Fibroblast of villous mesenchyme (primary cell): ENCODE data around the gene PSMA6. TPM values are rescaled to one million over a fixed set of nuclear protein-coding genes. Genes with fewer than 3 reads are reported as not detected.

Experiments
- DNase-seq: peaks from one replicate; pipeline ENCODE4 v3.0.0-alpha.2; 2010; ENCODE audit warnings: low read depth
- H3K4me3 ChIP-seq: 2 replicates; pipeline ENCODE4 v1.5.1; 2011; ENCODE audit warnings: low read depth, mild to moderate bottlenecking, low read length
- total RNA-seq: library from RNA; depleted of rRNA; stranded (reverse); fragments of >200 nt; gene quantifications from 2 replicates; pipeline ENCODE4 v1.2.3, GENCODE V29; 2012
- TF ChIP-seq, protein P1 (sequence below): IDR thresholded peaks from 2 replicates; pipeline ENCODE4 v1.5.1; 2012; ENCODE audit warnings: low read depth, mild to moderate bottlenecking, low read length; ENCODE audit not compliant: insufficient read depth

Gene PSMA6
- total RNA-seq, 1 donor: 256 TPM

DNA sequence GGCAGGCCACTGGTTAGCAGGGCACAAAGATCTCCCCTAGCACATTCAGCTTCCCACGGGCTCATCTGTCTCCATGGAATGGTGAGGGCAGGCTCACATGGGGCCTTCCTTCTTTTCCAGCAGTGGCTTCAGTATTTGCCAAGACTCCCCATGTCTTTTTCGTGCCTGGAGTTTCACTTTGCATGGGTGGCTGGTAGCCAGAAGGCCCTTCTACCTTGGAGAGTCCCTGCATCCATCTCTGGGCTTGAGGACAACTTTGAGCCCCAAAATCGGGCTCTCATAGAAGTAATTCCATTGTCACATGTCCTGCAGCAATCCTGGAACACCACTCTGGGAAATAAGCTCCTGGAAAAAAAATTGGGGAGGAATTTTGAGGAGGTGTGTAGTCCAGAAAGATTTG is 70.3 kb downstream of the PSMA6 start:
- TF ChIP-seq, protein P1, sequence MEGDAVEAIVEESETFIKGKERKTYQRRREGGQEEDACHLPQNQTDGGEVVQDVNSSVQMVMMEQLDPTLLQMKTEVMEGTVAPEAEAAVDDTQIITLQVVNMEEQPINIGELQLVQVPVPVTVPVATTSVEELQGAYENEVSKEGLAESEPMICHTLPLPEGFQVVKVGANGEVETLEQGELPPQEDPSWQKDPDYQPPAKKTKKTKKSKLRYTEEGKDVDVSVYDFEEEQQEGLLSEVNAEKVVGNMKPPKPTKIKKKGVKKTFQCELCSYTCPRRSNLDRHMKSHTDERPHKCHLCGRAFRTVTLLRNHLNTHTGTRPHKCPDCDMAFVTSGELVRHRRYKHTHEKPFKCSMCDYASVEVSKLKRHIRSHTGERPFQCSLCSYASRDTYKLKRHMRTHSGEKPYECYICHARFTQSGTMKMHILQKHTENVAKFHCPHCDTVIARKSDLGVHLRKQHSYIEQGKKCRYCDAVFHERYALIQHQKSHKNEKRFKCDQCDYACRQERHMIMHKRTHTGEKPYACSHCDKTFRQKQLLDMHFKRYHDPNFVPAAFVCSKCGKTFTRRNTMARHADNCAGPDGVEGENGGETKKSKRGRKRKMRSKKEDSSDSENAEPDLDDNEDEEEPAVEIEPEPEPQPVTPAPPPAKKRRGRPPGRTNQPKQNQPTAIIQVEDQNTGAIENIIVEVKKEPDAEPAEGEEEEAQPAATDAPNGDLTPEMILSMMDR: no peak
- no peak overlapping the region for H3K4me3 ChIP-seq
- no peak for DNase-seq

DNA sequence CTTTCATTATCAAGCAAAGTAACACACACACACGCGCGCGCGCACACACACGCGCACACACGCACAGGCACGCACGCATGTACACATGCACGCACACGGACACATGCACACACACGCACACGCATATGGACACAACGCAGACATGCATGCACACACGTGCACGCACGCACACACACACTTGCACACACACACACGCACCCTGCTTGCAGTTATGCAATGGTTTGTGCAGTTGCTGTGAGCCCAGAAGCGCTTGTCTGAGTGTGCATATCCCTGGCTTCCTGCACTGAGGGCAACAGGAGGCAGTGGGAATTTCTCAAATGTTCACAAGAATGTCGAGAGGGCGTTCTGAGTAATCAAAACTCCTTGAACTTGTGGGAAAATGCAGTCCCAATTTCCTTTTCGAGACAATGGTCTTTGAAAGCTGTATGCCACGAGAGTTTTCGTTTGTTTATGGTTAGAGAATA is 70.8 kb downstream of the PSMA6 start:
- H3K4me3 ChIP-seq: no peak overlapping the region
- TF ChIP-seq, protein P1: no peak
- DNase-seq: peak; percentile 66

DNA sequence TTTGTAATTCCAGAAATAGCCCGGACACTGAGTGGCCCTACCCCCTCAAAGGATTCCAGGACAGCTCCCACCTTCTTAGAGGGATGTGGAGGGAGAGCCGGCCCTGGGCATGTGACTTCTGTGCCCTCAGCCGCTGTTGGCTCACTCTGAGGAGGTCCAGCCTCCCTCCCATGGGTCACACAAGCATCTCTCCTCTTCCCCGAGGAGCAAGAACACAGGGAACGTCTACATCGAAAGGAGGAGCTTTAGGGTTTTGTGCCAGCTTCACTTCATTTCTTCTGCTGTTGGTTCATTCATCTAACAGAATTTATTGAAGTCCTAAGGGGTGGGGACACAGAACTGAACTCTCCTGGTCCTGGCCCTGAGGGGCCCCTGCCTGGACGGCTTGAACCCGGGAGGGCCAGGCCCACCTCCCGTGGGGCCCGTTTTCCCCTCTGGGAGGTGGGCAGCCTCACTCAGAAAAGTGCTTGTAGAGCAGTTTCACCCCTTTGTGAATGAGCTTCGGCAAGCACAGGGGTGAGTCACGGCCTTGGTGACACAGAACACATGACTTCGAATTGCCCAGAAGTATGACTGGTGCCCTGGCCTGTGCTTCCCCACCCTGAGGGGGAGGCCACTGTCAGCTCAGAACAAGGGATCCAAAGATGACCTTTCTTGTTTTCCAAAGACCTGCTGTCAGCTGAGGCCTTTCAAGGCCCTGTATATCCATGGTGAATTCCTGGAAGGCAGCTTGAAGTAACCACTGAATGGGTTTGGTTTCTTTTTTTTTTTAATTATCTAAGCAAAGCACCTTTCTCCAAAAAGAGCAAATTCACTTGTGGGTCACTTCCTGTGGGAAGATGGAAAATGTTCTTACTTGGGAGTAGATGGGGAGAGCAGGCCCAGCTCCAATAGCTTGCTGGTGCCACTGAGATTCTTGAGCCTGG is 73.2 kb downstream of the PSMA6 start:
- no peak overlapping the region for H3K4me3 ChIP-seq
- TF ChIP-seq, protein P1: no peak
- DNase-seq: peak; percentile 89

DNA sequence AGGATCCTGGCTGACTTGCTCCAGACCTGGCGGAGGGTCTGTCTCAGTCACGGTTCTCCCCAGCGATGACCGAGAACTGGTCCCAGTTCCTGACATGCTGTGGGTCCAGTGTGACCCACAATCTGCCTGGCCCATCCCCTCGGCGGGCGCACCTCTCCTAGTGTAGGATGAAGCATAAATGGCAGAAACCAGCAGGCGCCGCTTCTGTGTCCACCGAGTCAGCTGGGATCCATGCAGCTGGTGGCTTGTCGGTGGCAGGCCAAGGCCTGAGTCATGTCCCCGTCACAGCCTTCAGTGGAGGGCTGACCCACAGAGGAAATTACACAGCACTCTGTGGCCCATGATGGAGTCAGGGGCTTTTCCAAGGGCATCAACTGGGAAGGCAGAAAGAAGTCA is 73.9 kb downstream of the PSMA6 start:
- H3K4me3 ChIP-seq: no peak overlapping the region
- TF ChIP-seq, protein P1: no peak
- DNase-seq: no peak

DNA sequence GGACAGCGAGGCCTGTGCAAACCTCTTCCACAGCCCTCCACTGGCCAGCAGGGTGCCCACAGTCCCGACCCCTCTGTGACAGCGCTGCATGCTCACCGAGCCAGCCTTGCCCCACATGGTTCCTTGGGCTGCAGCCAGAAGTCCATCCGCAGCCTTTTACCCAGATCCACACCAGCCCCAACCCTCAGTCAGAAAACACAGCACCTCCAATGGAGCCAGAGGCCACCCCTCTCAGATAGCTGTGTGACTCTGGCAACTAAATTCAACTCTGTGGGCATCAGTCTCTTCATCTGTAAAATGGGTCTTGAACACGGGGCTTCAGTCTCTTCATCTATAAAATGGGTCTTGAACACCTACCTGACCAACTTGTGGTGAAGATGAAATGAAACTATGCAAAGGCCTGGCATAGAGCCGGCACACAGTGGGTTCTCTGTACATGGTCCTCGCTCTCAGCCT is 74.4 kb downstream of the PSMA6 start:
- TF ChIP-seq, protein P1: no peak
- no peak overlapping the region for H3K4me3 ChIP-seq

DNA sequence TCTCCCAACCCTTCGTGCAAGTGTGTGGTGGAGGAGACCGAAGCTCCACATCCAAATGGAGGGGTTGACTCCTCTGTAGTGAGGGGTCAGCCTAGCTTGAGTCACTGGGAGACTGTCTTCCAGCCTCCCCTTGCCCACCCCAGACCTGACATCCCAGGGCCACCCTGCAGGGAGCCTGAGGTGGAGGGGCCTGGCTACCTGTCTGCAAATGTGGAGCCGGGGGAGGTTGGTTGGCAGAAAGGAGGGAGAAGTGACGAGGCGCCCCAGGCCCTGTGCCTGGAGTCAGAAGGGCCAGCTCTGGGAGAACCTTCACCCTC is 74.8 kb downstream of the PSMA6 start:
- H3K4me3 ChIP-seq: no peak overlapping the region
- no peak for DNase-seq
- TF ChIP-seq, protein P1: no peak

More for the DNA sequence above, 74.4 kb downstream of the PSMA6 start:
- DNase-seq: no peak

Other genes with a start within 250 kb of the PSMA6 start
- 39.9 and 43.6 TPM in 2 replicates for gene FAM177A1, start 246.1 kb upstream of the PSMA6 start, total RNA-seq
- 35.4 and 39.7 TPM in 2 replicates for gene PPP2R3C, start 170.4 kb upstream of the PSMA6 start, total RNA-seq
- 36.4 and 38.0 TPM in 2 replicates for gene PRORP, start 169.8 kb upstream of the PSMA6 start, total RNA-seq
- gene NFKBIA, start 112.4 kb downstream of the PSMA6 start, total RNA-seq: 93.1 and 252 TPM in 2 replicates
- gene INSM2, start 241.8 kb downstream of the PSMA6 start, total RNA-seq: not detected in 2 replicates